GM18907 (cell line): ENCODE data around the gene ZDHHC12.
A peak's percentile ranks its signal among the peaks of the same experiment; 100 is the strongest.
"Not testable (repeated sequence)": the region's sequence is repeated elsewhere in the genome, so short reads cannot be mapped to it uniquely, and the experiment has no call there.

Experiments used
- ATAC-seq: cut with Tn5 transposase; IDR thresholded peaks from one replicate; pipeline ENCODE4 v1.9.1; 2021; ENCODE audit warnings: mild to moderate bottlenecking, moderate library complexity; ENCODE audit not compliant: unreplicated experiment

The ZDHHC12 gene

DNA sequence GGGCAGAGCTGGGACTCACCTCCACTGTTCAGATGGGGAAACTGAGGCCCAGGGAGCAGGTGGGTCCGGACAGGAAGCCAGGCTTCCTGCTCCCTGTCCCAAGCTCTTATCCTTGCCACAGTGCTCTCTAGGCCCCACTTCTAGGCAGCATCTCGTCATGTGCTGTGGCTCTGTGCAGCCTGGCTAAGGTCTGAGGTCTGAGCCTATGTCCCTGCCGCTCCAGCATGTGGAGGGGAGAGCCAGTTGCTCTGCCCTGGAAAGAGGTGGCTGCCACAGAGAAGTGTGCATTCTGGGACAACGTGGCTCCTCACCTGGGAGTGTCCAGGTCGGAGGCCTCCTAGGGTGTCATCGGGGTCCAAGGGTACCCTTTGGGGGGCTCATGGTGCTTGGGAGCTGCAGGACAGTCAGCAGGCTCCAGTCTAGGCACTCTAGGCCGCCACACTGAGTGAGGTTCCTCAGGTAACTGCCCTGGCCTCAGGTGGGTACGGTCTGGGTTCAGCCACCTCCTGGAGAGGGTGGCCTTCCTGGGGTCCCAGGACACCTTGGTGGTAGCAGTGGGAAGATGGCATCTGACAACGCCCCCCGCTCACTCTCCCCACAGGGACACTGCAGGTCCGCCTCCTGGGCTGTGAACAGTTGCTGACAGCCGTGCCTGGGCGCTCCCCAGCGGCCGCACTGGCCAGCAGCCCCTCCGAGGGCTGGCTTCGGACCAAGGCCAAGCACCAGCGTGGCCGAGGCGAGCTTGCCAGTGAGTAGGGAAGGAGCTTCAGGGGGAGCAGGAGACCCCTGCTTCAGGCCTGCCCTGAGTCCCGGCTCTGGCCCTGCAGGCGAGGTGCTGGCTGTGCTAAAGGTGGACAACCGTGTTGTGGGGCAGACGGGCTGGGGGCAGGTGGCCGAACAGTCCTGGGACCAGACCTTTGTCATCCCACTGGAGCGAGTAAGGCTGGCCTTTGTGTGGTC is 11.2 kb downstream of the ZDHHC12 start:
- ATAC-seq: no peak

GRCh38 chr9:128707446-128707845 is 16.5 kb downstream of the ZDHHC12 start:
- no peak for ATAC-seq

- ATAC-seq: no peak
Observed at GRCh38 chr9:128706671-128707381, 17.1 kb downstream of the ZDHHC12 start.

DNA sequence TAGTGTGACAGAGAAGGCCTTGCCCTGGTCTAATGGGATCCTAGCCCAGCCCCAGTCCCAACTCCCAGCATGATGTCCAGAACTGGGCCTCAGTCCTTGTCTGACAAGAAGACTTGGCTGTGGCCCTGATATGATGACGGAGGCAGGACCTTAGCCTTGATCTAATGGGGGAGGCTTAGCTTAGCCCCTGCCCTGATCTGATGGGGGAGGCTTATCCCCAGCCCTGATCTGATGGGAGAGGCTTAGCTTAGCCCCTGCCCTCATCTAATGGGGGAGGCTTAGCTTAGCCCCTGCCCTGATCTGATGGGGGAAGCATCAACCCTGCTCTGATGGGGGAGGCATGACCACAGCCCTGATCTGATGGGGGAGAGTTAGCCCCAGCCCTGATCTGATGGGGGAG is 17.9 kb downstream of the ZDHHC12 start:
- ATAC-seq: no peak

DNA sequence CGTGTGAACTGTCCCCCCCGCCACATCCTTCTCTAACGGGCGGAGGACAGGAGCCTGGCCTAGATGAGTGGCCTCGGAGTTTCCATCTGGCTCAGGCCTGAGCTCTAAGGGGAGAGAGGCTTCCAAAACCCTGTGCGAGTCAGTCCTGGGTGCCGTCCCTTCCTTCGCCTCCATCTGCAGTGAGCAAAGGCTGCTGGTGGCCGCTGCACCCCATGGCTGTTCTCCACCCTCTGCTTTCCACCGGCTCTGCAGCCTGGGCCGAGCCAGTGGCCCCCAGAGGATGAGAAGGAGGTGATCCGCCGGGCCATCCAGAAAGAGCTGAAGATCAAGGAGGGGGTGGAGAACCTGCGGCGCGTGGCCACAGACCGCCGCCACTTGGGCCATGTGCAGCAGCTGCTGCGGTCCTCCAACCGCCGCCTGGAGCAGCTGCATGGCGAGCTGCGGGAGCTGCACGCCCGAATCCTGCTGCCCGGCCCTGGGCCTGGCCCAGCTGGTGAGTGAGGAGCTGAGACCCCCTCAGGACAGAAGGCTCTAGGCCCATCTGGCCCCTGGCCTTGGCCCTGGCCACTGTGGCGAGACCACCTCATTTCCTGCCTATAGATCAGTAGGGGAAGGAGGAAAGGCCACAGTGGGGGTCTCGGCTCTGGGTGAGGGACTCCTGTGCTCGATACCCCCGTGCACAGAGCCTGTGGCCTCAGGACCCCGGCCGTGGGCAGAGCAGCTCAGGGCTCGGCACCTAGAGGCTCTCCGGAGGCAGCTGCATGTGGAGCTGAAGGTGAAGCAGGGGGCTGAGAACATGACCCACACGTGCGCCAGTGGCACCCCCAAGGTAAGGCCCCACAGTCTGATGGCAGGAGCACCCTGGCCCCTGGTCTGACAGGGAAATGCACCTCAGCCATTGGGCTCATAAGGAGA is 18.6 kb downstream of the ZDHHC12 start:
- ATAC-seq: no peak

DNA sequence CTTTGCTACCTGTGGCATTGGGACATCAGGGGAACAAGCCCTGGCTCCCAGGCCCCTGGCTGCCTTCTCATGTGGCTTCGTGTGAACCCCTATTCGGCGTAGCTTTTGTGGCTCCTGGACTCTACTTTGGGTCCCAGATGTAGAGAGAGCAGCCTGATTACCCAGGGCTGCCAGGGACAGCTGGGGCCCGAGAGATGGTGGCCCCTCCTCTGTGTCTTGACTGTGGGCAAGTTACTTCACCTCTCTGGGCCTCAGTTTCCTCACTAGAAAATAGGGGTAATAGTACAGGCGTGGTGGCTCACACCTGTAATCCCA is 19.6 kb downstream of the ZDHHC12 start:
- ATAC-seq: no peak

- no peak for ATAC-seq
Observed at GRCh38 chr9:128703616-128704355, 20.1 kb downstream of the ZDHHC12 start.

- no peak for ATAC-seq
Observed at GRCh38 chr9:128702949-128703615, 20.8 kb downstream of the ZDHHC12 start.

DNA sequence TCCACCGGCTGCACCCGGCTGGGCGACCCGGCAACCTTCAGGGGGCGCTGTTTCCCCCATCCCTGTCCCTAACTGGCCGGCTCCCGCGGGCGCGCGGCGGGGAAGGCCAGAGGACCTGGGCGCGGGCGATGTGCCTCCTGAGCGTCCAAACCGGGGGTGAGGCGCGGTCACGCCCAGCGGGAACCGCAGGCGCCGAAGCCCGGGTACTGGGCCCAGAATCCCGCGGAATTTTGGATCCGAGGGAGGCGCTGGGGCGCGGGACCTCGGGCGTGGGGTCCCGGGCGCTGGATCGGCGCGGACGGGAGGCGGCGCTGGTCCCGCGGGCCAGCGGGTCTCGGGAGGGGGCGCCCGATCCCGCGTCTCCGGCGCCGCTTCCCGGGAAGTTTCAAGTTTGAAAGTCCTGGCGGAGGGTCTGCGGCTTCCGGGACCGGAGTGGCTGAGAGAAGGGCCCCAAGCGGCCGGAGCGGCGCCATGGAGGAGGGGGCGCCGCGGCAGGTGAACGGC is 21.4 kb downstream of the ZDHHC12 start, which contains the start of gene PKN3:
Gene PKN3, plus strand, starts transcription at position 59 of the 504 bp plus-strand sequence. Its CDS starts 413 bp downstream, at position 472.
- peak; percentile 61 for ATAC-seq

- no peak for ATAC-seq
Observed at GRCh38 chr9:128701227-128701854, 22.6 kb downstream of the ZDHHC12 start.

GRCh38 chr9:128699096-128699795 is 24.7 kb downstream of the ZDHHC12 start:
- not testable (repeated sequence) for ATAC-seq

DNA sequence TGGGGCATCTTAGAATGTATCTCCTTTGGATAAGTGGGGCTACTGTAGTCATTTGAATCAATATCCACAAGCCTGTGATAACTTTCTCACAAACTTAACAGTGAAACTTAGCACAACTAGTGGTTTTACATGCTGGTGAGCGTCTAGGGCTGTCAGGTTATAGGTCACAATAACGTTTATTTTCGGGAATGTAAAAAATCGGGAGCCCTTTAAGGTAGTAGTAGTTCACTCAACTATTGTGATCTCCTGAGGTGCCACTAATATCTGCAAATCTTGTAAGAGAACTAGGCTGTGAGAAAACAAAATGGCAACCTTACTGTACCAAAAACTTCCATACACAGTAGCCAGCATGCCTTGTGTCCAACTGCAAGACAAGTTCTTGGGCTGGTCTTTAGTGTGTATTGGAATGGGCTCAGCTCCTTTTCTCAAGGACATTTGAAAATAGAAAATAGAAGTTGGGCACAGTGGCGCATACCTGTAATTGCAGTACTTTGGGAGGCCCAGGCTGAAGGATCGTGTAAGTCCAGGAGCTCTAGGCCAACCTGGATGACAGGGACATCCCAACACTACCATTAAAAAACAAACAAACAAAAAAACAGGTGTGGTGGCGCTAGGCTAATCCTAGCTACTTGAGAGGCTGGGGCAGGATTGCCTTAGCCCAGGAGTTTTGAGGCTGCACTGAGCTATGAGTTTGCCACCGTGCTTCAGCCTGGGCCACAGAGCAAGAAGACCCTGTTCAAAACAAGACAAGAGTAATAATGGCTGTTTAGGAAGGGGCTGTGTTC is 26.8 kb downstream of the ZDHHC12 start:
- ATAC-seq: no peak

DNA sequence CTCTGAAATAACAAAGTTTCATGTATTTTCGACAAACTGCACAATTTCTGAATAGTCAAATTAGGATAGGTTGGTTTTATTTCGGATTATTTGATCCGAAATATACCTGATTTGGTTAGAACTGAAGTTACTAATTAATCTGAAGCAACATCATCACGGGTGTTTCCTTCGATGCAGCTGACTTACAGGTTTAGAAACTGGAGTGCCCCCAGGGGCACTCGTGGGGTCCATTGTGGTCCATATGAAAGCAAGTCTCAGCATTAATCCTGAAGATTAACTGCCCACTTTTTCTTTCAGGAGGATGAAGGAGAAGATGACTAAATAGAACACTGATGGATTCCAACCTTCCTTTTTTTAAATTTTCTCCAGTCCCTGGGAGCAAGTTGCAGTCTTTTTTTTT is 29.6 kb downstream of the ZDHHC12 start:
- ATAC-seq: peak; percentile 38

- ATAC-seq: not testable (repeated sequence)
Observed at GRCh38 chr9:128693738-128694137, 30.2 kb downstream of the ZDHHC12 start.

- ATAC-seq: no peak
Observed at GRCh38 chr9:128690684-128691034, 33.3 kb downstream of the ZDHHC12 start.

DNA sequence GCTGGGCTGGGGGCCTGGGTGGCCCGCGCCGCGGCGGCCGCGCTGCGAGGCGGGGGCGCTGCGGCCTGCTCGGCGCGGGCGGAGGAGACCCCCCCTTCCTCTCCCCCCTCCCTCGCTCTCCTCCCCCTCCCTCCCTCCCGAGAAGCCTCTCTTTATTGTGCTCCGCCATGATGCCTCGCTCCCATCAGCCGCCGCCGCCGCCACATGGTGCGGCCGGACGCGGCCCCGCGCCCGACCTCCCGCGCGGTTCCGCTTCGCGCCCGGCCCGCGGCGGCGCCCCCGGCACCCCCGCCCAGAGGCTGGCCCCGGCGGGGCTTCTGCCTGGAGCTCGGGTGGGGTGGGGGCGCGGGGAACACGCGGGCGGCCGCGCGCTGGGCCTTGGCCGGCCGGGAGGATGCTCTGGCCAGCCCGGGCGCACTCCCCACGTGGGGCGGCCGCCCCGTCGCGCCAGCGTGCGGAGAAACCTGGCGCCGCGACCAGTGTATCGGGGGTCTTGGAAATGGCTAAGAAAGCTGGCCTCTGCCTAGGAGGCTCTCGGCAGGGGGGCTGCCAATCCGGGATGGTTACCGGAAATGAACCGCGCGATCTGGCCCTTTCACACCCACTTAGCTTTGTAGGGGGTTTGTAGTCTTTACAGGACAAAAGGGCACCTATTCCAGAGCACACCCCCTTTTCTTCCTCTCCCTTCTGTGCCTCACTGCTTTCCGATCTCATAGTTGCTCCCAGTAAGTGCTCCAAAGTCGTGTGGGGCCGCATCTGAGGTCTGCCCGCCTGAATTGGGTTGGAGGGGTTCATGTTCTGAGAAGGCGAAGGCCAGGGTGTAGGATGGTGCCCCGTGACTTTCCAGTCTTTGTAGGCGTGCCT is 33.9 kb downstream of the ZDHHC12 start:
- ATAC-seq: no peak

GRCh38 chr9:128689293-128689774 is 34.6 kb downstream of the ZDHHC12 start:
- peak; percentile 13 for ATAC-seq
